Mucosa of stomach (tissue), 1 donor: Measurements from ENCODE around the gene CLMN.
"Not testable (repeated sequence)": the region's sequence is repeated elsewhere in the genome, so short reads cannot be mapped to it uniquely, and the experiment has no call there.

Source experiments
- H3K27me3 ChIP-seq: one replicate; pipeline ENCODE4 v1.7.0; 2013; ENCODE audit warnings: mild to moderate bottlenecking, low read length; ENCODE audit not compliant: control insufficient read depth, insufficient read depth
- H3K36me3 ChIP-seq: one replicate; pipeline ENCODE4 v1.7.0; 2013; ENCODE audit warnings: low read length; ENCODE audit not compliant: control insufficient read depth, insufficient read depth
- H3K4me1 ChIP-seq: one replicate; pipeline ENCODE4 v1.7.0; 2013; ENCODE audit warnings: mild to moderate bottlenecking, low read length; ENCODE audit not compliant: control insufficient read depth, insufficient read depth
- H3K4me3 ChIP-seq: one replicate; pipeline ENCODE4 v1.7.0; 2013; ENCODE audit warnings: low read length
- H3K9ac ChIP-seq: one replicate; pipeline ENCODE4 v1.7.0; 2013; ENCODE audit warnings: mild to moderate bottlenecking, low read length, moderate library complexity
- H3K9me3 ChIP-seq: one replicate; pipeline ENCODE4 v1.7.0; 2013; ENCODE audit warnings: mild to moderate bottlenecking, low read length, moderate library complexity; ENCODE audit not compliant: control insufficient read depth
- donor health status: Pancreatic carcinoma.

The CLMN gene

DNA sequence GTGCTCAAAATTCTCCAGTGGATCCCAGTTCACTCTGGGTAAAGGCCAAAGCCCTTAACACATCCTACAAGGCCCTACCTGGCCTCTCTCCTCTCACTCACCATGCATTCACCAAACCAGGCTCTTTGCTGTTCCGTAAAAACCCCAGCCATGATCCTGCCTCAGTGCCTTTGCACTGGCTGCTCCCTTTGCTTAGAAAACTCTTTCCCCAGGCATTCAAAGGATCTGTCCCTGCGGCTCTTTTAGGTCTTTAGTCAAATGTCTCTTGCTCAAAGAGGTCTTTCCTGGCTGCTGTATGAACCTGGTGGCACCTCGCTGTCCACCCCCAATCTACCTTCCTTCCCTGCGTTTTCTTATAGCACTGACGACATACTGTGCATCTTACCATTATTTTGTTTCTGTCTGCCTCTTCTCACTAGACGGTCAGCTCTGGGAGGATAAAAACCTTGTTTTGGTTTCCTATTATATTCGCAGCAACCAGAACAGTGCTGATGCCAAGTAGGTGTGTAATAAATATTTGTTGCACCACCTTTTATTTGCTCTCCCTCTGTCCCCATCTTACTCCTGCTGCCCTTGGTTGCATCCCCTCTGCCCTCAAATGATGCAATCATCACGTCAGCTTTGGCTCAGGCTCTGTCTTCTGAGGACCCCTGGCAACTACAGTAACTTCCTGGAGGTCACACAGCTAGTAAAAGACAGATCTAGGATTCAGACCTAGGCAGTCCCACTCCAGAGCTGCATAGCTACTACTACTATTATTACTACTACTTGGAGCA, 138.6 kb downstream of the CLMN start:
- no peaks in the 10 kb centered on the region for H3K36me3 ChIP-seq
- no peaks in the 10 kb centered on the region for H3K27me3 ChIP-seq
- peaks cover 24% of the 10 kb centered on the region for H3K4me1 ChIP-seq
- H3K9ac ChIP-seq = no peak overlapping the region
- H3K9me3 ChIP-seq = no peaks in the 10 kb centered on the region
- H3K4me3 ChIP-seq = no peak overlapping the region

DNA sequence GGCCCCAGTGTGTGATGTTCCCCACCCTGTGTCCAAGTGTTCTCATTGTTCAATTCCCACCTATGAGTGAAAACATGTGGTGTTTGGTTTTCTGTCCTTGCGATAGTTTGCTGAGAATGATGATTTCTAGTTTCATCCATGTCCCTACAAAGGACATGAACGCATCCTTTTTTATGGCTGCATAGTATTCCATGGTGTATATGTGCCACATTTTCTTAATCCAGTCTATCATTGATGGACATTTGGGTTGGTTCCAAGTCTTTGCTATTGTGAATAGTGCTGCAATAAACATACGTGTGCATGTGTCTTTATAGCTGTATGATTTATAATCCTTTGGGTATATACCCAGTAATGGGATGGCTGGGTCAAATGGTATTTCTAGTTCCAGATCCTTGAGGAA, 144.0 kb downstream of the CLMN start:
- not testable (repeated sequence) for H3K36me3 ChIP-seq, H3K4me1 ChIP-seq, H3K4me3 ChIP-seq, H3K9me3 ChIP-seq, H3K9ac ChIP-seq, H3K27me3 ChIP-seq

DNA sequence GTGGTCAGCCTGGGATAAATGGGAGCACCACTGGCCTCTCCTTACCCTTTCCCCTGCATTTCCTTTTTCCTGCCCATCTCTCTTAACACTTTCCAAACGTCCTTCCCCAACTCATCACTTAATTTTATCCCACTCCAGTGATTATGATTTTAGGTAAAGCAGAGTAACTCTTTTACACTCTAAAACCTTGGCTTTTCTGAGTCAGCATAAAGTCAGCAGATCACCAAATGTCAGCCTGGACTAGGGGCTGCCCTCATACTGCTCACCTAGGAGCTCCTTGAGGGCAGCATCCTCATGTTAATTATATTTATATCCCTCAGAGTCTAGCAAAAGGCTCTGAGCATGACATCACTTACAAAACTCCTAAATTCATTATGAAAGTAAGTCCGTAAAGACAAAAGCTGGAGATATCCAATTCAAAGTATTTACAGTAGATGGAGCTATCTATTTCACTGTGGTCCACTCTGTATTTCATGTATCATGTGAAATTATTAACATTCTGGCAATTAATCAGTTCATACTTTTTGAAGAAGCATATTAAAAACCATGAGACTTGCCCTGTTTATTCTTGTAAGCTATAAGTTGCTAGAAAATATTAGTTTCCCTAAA, 145.4 kb downstream of the CLMN start:
- H3K4me1 ChIP-seq = peaks cover 8% of the 10 kb centered on the region
- no peaks in the 10 kb centered on the region for H3K9me3 ChIP-seq
- no peak overlapping the region for H3K9ac ChIP-seq
- H3K27me3 ChIP-seq = no peaks in the 10 kb centered on the region
- no peaks in the 10 kb centered on the region for H3K36me3 ChIP-seq
- H3K4me3 ChIP-seq = no peak overlapping the region

DNA sequence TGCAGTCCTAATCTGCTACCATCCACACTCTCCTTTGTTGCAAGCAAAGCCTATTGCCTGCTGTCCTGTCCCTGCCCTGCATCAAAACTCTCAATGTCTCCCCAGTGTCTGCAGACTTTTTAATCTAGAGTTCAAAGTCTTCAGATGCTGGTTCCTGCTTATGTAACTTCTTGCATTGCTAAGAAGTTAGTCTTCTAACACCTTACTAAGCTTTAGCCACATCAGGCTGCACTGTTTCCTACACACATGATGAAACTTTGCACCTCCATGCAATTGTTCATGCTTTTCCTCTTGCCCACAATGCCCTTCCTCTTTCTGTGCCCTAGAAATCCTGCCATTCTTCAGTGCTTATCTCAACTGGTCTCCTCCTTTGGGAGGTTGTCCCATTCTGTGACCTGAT, 146.2 kb downstream of the CLMN start:
- Histone ChIP-seq H3K9me3 (no peaks in the 10 kb centered on the region), H3K4me3 (no peak overlapping the region), H3K9ac (no peak overlapping the region), H3K4me1 (peaks cover 8% of the 10 kb centered on the region), H3K27me3 (no peaks in the 10 kb centered on the region), H3K36me3 (no peaks in the 10 kb centered on the region)

DNA sequence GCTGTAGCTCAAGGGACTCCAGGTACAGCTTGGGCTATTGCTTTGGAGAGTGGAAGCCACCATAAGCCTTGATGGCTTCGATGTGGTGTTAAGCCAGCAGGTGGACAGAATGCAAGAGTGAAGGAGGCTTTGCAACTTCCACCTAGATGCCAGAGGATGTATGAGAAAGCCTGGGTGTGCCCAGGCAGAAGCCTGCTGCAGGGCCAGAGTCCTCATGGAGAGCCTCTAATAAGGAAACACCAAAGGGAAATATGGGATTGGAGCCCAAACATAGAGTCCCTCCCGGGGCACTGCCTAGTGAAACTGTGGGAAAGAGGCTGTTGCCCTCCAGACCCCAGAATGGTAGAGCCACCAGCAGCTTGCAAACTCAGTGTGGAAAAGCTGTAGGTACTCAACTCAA, 152.5 kb downstream of the CLMN start:
- H3K4me1 ChIP-seq = peaks cover 15% of the 10 kb centered on the region
- no peaks in the 10 kb centered on the region for H3K9me3 ChIP-seq
- no peaks in the 10 kb centered on the region for H3K36me3 ChIP-seq
- H3K27me3 ChIP-seq = no peaks in the 10 kb centered on the region
- no peak overlapping the region for H3K9ac ChIP-seq
- H3K4me3 ChIP-seq = no peak overlapping the region

DNA sequence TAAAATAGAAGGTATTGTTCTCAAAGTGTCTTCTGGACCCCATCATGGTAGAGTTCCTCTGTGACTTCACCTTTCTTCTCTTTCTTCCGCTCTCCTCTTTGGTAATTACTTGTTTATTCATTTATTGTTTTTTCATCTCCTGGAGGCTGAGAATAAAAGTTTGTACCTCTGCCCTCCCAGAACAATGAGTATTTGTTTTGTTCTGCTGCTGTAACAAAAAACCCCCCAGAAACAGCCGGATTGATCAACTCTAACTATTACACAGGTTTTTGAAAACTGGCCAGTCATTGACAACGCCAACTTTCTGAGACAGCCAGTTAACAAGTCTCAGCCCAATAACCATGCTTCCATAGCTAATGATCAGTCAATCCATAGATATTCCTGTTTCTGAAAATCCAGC, 154.2 kb downstream of the CLMN start:
- no peak overlapping the region for H3K4me3 ChIP-seq
- peaks cover 23% of the 10 kb centered on the region for H3K4me1 ChIP-seq
- H3K27me3 ChIP-seq = no peaks in the 10 kb centered on the region
- no peaks in the 10 kb centered on the region for H3K9me3 ChIP-seq
- H3K9ac ChIP-seq = no peak overlapping the region
- no peaks in the 10 kb centered on the region for H3K36me3 ChIP-seq

DNA sequence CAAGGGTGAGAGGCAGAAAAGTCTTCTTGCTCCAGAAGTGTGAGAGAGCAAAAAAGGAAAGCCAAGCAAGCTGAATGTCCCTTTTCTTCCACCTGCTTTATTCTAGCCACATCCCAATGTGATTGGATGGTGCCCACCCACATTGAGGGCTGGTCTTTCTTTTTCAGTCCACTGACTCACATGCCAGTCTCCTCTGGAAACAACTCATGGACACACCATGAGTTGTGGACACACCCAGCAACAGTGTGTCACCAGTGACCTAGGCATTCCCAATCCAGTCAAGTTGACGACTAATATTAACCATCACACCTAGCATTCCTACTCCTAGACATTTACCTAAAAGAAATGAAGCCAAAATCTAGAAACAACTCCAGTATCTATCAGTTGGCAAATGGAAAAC, 155.2 kb downstream of the CLMN start:
- Histone ChIP-seq H3K4me3 (no peak overlapping the region), H3K9me3 (no peaks in the 10 kb centered on the region), H3K4me1 (peaks cover 23% of the 10 kb centered on the region)

DNA sequence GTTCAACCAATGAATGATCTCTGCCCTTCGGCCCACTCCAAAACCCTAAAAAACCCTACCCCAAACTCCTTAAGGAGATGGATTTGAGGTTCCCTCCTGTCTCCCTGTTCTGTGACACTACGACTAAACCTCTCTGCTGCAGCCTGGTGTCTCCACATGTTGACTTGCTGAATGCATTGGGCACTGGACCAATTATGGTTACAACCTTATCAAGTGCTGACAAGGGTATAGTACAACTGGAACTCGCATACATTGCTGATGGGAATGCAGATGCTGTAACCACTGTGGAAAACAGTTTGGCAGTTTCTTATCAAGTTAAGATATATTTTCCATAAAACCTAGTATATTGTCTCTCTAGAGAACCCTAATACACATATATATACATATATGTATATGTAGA, 156.0 kb downstream of the CLMN start:
- no peak overlapping the region for H3K9ac ChIP-seq
- H3K4me3 ChIP-seq = no peak overlapping the region
- no peaks in the 10 kb centered on the region for H3K27me3 ChIP-seq
- H3K36me3 ChIP-seq = no peaks in the 10 kb centered on the region
- peaks cover 23% of the 10 kb centered on the region for H3K4me1 ChIP-seq
- H3K9me3 ChIP-seq = no peaks in the 10 kb centered on the region

More for the DNA sequence above, 155.2 kb downstream of the CLMN start:
- Histone ChIP-seq H3K9ac (no peak overlapping the region), H3K27me3 (no peaks in the 10 kb centered on the region), H3K36me3 (no peaks in the 10 kb centered on the region)

DNA sequence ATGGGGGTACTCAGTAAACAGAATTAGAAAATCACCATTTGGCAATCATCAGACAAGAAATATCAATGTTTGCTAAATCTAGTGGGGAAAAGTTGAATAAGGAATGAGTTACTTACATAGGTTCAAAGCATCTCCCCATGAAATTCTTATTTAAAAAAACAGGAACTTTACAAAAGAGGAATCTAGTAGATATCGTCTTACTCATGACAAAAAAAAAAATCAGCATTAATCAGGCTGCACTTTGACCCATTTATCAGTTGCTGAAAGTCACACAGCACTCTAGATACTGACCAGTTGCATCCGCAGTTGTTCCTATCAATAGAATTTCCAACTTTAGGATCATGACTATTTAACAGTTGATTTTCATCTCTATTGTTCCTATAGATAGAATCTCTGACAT, 156.6 kb downstream of the CLMN start:
- no peak overlapping the region for H3K9ac ChIP-seq
- H3K27me3 ChIP-seq = no peaks in the 10 kb centered on the region
- H3K4me1 ChIP-seq = peaks cover 23% of the 10 kb centered on the region
- no peaks in the 10 kb centered on the region for H3K9me3 ChIP-seq
- H3K4me3 ChIP-seq = no peak overlapping the region
- H3K36me3 ChIP-seq = no peaks in the 10 kb centered on the region

DNA sequence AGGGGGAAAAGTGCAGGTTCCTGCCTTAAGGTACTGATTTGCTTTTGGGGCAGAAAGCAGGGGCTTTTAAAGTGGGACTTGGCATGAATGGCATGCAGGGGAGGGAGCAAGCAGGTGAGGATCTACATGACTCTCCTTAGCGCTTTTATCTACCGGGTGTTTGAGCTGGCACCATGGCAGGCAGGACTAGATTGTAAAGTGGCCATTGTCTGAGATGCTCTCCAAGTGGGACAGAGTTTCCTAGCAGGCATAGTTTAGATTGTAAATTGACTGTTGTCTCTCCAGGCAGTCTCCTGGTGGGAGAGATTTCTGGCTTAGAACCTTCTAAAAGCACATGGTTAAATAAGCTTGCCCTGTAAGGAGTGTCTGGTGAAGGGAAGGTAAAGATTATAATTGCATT, 157.1 kb downstream of the CLMN start:
- no peaks in the 10 kb centered on the region for H3K9me3 ChIP-seq
- H3K9ac ChIP-seq = no peak overlapping the region
- H3K4me3 ChIP-seq = no peak overlapping the region
- H3K4me1 ChIP-seq = peaks cover 23% of the 10 kb centered on the region
- H3K36me3 ChIP-seq = no peaks in the 10 kb centered on the region
- no peaks in the 10 kb centered on the region for H3K27me3 ChIP-seq

DNA sequence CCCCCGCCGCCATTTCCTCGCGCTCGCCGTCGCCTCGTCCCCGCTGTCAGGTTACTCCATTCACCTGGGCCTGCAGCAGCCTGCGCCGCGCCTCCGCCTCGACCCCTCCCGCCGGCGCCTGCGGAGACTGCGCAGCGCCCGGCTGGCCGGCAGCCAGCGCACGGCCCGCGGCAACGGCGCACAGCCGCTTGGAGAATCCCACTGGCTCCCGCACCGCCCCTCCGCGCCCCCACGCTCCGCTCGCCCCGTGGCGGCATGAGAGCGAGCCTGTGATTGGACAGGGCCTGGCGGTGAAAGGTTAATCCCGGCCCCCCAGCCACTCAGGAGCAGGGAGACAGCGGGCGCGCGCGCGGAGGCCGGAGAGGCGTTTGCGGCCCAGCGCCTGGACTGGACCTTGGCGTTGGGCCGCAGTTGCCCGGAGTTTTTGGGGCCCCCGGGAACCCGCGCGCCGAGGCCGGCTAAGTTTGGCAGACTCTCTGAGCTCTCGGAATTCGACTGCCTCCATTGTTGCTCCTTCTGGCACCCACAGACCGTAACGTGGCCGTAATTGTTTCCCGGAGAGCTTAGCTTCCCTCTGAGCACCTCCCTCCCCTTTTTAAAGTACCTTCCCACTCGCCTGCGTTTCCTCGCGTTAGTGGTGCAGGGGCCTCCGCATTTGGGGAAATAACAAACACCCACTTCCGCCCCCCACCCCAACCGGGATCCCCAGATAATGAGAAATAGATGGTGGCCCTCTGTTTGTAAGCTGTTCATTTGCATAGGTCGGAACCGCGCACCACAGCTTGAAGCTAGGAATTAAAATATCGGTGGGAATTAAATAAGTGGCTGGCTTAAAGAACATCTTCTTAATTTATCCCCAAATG, 162.2 kb downstream of the CLMN start, which contains the start of gene DICER1:
Gene DICER1, minus strand, starts transcription at position 203 of the 863 bp plus-strand sequence. CDS start 24,071 bp downstream, outside the sequence.
- H3K9ac ChIP-seq = peak within 1 kb of the TSS; percentile 96
- peaks cover 9% of the 10 kb centered on the region for H3K4me1 ChIP-seq
- peak within 1 kb of the TSS; percentile 65 for H3K4me3 ChIP-seq
- H3K9me3 ChIP-seq = no peaks in the 10 kb centered on the region
- H3K36me3 ChIP-seq = no peaks in the 10 kb centered on the region
- H3K27me3 ChIP-seq = no peaks in the 10 kb centered on the region

DNA sequence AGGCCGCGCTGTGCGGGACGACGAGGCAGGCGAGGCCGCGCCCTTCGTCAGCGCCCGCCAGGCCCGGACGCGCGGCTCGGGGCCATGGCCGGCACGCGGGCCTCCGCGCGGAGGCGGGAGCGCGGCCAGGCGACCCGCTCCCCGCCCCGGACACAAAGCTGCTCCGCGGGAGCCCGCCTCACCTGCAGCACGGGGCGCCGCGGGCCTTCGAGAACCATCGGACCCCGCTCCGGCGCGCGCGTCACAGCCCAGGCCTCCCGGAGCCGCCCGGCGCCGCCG, 162.7 kb downstream of the CLMN start:
- Histone ChIP-seq H3K9ac (peak overlapping the region; percentile 96), H3K4me1 (peaks cover 7% of the 10 kb centered on the region), H3K27me3 (no peaks in the 10 kb centered on the region), H3K9me3 (no peaks in the 10 kb centered on the region), H3K4me3 (no peak overlapping the region), H3K36me3 (no peaks in the 10 kb centered on the region)
